Psoas muscle (tissue), 8 donors: ENCODE data around the gene CCDC148. TPM values are rescaled to one million over a fixed set of nuclear protein-coding genes. Genes with fewer than 3 reads are reported as not detected.

Source experiments
- ATAC-seq, 4 donors: fragments of 200-7000 bp; cut with Tn5 transposase; one replicate each; pipeline ENCODE4 v1.9.1; 2020; ENCODE audit warnings: moderate library complexity in 3 of 4, mild to moderate bottlenecking in 2 of 4
- DNase-seq, 2 donors: peaks; one replicate each; pipeline ENCODE4 v3.0.0-alpha.2; 2020
- H3K27ac ChIP-seq: fragments of 200-600 bp; one replicate; pipeline ENCODE4 v1.8.0; 2022
- H3K27me3 ChIP-seq, 3 donors: fragments of 200-600 bp in 1 of 3; one replicate each; pipeline versions ENCODE4 v1.6.1 to v1.8.0; 2013 to 2022; ENCODE audit warnings: low read length in 2 of 3, mild to moderate bottlenecking in 2 of 3, moderate library complexity in 1 of 3; ENCODE audit not compliant: insufficient read depth in 3 of 3
- H3K36me3 ChIP-seq, 2 donors: fragments of 200-600 bp in 1 of 2; one replicate each; pipeline versions ENCODE4 v1.6.1 to v1.8.0; 2013 to 2022; ENCODE audit warnings: low read depth in 1 of 2, mild to moderate bottlenecking in 1 of 2, moderate library complexity in 1 of 2; ENCODE audit not compliant: insufficient read depth in 1 of 2
- H3K4me1 ChIP-seq: fragments of 200-600 bp; one replicate; pipeline ENCODE4 v1.8.0; 2022
- H3K4me3 ChIP-seq: fragments of 200-600 bp; one replicate; pipeline ENCODE4 v1.8.0; 2022; ENCODE audit warnings: mild to moderate bottlenecking
- H3K9me3 ChIP-seq: fragments of 200-600 bp; one replicate; pipeline ENCODE4 v1.8.0; 2022
- WGBS, 3 donors: extraction: QIAGEN DNeasy Blood & Tissue Kit; methylation state at CpG; one replicate each; pipeline versions ENCODE4 v1.1.6 to v1.1.7; 2013; 5-methylcytosine and 5-hydroxymethylcytosine counted together
- intact Hi-C, 2 donors: fragments of 100-400 bp; cut with DNase I; formaldehyde crosslinking; loops; one replicate each; pipeline versions ENCODE4 v1.11.0 to v1.14.2; 2022
- polyA plus RNA-seq, 3 donors: library from polyadenylated mRNA; stranded (reverse); fragments of 200-250 nt; gene quantifications; one replicate each; pipeline ENCODE4 v1.2.3, GENCODE V29; 2013
- total RNA-seq, 4 donors: library from RNA; stranded (reverse); fragmentation: NEBNext Ultra II Directional in 2 of 4; extraction: Animal tissue kit (Norgen Biotek cat#: 25700) in 2 of 4; gene quantifications; one replicate each; pipeline versions ENCODE4 v1.2.1 to v1.2.4, GENCODE V29; 2021 to 2023
- TF ChIP-seq, protein P1 (sequence below): fragments of 200-600 bp; IDR thresholded peaks from one replicate; pipeline ENCODE4 v1.8.0; 2022; ENCODE audit warnings: antibody characterized with exemption
- donor health status: healthy with polysubstance abuse.
- donor health status: DM: no; HTN: no; CAD: no; lungs with moderate emphysema.
- donor health status: Bipolar disorder and iron deficiency.
- donor health status: healthy.
- donor health status: DM: yes; HTN: yes; CAD: no.
- donor health status: DM: no; HTN: no; CAD: no.
- donor health status: DM: no; HTN: no; CAD: no.
- donor health status: DM: yes; HTN: yes; CAD: no.

The CCDC148 gene
- total and polyA plus RNA-seq, 7 donors: 0.10 TPM; not detected in 6

GRCh38 chr2:158412206-158412605 is 44.3 kb downstream of the CCDC148 start:
- TF ChIP-seq, protein P1, sequence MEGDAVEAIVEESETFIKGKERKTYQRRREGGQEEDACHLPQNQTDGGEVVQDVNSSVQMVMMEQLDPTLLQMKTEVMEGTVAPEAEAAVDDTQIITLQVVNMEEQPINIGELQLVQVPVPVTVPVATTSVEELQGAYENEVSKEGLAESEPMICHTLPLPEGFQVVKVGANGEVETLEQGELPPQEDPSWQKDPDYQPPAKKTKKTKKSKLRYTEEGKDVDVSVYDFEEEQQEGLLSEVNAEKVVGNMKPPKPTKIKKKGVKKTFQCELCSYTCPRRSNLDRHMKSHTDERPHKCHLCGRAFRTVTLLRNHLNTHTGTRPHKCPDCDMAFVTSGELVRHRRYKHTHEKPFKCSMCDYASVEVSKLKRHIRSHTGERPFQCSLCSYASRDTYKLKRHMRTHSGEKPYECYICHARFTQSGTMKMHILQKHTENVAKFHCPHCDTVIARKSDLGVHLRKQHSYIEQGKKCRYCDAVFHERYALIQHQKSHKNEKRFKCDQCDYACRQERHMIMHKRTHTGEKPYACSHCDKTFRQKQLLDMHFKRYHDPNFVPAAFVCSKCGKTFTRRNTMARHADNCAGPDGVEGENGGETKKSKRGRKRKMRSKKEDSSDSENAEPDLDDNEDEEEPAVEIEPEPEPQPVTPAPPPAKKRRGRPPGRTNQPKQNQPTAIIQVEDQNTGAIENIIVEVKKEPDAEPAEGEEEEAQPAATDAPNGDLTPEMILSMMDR: no peak
- Histone ChIP-seq H3K27ac (no peak overlapping the region), H3K9me3 (no peaks in the 10 kb centered on the region), H3K27me3 (no peaks in the 10 kb centered on the region), H3K4me1 (no peaks in the 10 kb centered on the region), H3K36me3 (no peaks in the 10 kb centered on the region), H3K4me3 (no peak overlapping the region)
- ATAC-seq (no peak), DNase-seq (no peak)
- WGBS, 3 donors: 46 to 55% (median 52%) methylated on average over 3 of the region's 3 CpGs
- intact Hi-C loops: no loop called here

DNA sequence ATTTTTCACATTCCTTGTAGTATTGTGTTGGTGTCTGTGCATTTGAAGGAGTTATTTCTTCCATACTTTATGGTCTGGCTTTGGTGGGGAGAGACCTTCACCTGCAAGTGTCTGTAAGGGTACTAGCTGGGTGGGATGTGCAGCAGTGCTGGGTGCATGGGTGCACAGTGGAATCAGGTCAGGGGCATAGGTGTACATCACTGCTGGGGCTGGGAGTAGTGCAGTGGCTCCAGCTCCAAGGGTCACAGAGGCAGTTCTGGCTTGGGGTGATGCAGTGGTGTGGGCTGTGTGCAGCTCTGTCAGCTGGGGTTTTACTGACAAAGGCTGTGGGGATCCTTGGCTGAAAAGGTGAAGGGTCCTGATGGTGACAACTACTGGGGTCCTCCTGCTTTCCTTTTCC is 44.8 kb downstream of the CCDC148 start:
- Histone ChIP-seq H3K27ac (no peak overlapping the region), H3K27me3 (no peaks in the 10 kb centered on the region), H3K4me1 (no peaks in the 10 kb centered on the region), H3K4me3 (no peak overlapping the region), H3K36me3 (no peaks in the 10 kb centered on the region), H3K9me3 (no peaks in the 10 kb centered on the region)
- no peak for DNase-seq
- no peak for ATAC-seq
- intact Hi-C loops: no loop called here
- TF ChIP-seq, protein P1: no peak

DNA sequence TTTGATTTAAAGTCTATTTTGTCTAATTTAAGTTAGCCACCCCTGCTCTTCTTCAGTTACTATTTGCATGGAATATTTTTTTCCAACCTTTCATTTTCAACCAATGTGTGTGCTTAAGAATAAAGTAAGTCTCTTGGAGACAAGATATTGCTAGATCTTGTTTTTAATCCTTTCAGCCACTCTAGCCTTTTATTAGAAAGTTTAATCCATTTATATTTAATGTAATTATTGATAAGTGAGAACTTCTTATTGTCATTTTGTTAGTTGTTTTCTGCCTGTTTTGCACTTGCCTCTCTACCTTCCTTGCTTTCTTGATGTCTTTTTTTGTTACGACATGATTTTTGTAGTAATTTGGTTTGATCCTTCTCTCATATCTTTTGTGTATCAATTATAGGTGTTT is 46.4 kb downstream of the CCDC148 start:
- Histone ChIP-seq H3K9me3 (no peaks in the 10 kb centered on the region), H3K4me1 (no peaks in the 10 kb centered on the region), H3K27me3 (no peaks in the 10 kb centered on the region), H3K27ac (no peak overlapping the region), H3K36me3 (no peaks in the 10 kb centered on the region), H3K4me3 (no peak overlapping the region)
- intact Hi-C loops: no loop called here
- TF ChIP-seq, protein P1: no peak
- WGBS, 3 donors: 97 to 100% (median 97%) methylated on average over 1 of the region's 1 CpG
- ATAC-seq: no peak
- DNase-seq: no peak

- no peaks in the 10 kb centered on the region for H3K27me3 ChIP-seq
- H3K9me3 ChIP-seq: no peaks in the 10 kb centered on the region
- no peak overlapping the region for H3K27ac ChIP-seq
- TF ChIP-seq, protein P1: no peak
- ATAC-seq (no peak), DNase-seq (no peak)
- no peak overlapping the region for H3K4me3 ChIP-seq
- no peaks in the 10 kb centered on the region for H3K4me1 ChIP-seq
- intact Hi-C loops: no loop called here
- 61 to 63% (median 62%) methylated on average over 3 of the region's 3 CpGs for WGBS, 3 donors
- H3K36me3 ChIP-seq: no peaks in the 10 kb centered on the region
These were observed 49.5 kb downstream of the CCDC148 start for GRCh38 chr2:158407031-158407430.

DNA sequence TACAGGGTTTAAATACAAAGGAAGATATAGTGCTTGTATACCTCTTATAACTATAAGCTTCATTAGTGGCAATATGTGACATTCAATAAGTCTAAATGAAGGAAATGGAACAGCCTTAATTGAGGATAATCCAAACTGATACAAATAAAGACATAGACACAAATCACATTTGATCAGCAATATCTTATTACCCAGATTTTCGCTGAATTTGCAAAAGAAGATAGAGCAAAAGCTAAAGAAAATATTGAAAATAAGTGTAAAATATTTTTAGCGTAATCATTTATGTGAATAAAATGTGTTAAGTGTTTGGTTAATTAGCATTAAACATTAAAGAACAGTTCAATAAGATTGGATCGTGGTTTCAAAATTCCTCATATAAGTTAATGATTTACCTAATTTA is 51.2 kb downstream of the CCDC148 start:
- DNase-seq: no peak
- Histone ChIP-seq H3K27ac (no peak overlapping the region), H3K4me1 (no peaks in the 10 kb centered on the region), H3K4me3 (no peak overlapping the region), H3K27me3 (no peaks in the 10 kb centered on the region), H3K9me3 (no peaks in the 10 kb centered on the region), H3K36me3 (no peaks in the 10 kb centered on the region)
- TF ChIP-seq, protein P1: no peak
- intact Hi-C loops: no loop called here
- WGBS, 3 donors: 94 to 97% (median 96%) methylated on average over 3 of the region's 3 CpGs
- no peak for ATAC-seq
